AG09309 (cell line): ENCODE data around the gene NUP153.

Experiments used
- DNase-seq: peaks from one replicate; pipeline ENCODE4 v3.0.0-alpha.2; 2010; ENCODE audit warnings: low read depth
- H3K4me3 ChIP-seq: 2 replicates; pipeline ENCODE4 v1.5.1; 2011; ENCODE audit warnings: mild to moderate bottlenecking, low read depth, low read length, moderate library complexity; ENCODE audit not compliant: control insufficient read depth
- TF ChIP-seq, protein P1 (sequence below): IDR thresholded peaks from 2 replicates; pipeline ENCODE4 v1.5.1; 2011; ENCODE audit warnings: mild to moderate bottlenecking, low read depth, low read length, inconsistent platforms; ENCODE audit not compliant: insufficient read depth, control insufficient read depth; ENCODE audit errors: missing control alignments

Gene NUP153

DNA sequence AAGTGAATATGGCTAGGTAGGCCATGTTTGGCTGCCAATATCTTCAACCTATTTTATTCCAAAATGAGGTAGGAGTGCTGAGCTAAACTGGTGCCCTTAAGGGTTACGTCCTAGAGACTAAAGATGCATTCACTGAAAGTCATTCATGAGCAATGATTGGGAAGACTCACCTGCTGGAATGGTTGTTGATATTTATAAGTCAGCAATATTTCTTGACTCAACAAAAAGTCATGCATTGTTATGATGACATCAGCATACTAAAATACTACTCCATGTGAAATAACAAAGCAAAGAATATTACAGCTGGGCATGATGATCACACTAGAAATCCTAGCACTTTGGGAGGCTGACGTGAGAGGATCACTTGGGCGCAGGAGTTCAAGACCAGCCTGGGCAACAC is 17.6 kb upstream of the NUP153 start:
- TF ChIP-seq, protein P1, sequence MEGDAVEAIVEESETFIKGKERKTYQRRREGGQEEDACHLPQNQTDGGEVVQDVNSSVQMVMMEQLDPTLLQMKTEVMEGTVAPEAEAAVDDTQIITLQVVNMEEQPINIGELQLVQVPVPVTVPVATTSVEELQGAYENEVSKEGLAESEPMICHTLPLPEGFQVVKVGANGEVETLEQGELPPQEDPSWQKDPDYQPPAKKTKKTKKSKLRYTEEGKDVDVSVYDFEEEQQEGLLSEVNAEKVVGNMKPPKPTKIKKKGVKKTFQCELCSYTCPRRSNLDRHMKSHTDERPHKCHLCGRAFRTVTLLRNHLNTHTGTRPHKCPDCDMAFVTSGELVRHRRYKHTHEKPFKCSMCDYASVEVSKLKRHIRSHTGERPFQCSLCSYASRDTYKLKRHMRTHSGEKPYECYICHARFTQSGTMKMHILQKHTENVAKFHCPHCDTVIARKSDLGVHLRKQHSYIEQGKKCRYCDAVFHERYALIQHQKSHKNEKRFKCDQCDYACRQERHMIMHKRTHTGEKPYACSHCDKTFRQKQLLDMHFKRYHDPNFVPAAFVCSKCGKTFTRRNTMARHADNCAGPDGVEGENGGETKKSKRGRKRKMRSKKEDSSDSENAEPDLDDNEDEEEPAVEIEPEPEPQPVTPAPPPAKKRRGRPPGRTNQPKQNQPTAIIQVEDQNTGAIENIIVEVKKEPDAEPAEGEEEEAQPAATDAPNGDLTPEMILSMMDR: no peak
- no peak for DNase-seq
- no peak overlapping the region for H3K4me3 ChIP-seq

- H3K4me3 ChIP-seq: no peak overlapping the region
- TF ChIP-seq, protein P1: no peak
- DNase-seq: no peak
Measured at GRCh38 chr6:17721671-17722070, 14.9 kb upstream of the NUP153 start.

GRCh38 chr6:17719323-17720041 is 12.8 kb upstream of the NUP153 start:
- TF ChIP-seq, protein P1: no peak
- no peak for DNase-seq
- no peak overlapping the region for H3K4me3 ChIP-seq

DNA sequence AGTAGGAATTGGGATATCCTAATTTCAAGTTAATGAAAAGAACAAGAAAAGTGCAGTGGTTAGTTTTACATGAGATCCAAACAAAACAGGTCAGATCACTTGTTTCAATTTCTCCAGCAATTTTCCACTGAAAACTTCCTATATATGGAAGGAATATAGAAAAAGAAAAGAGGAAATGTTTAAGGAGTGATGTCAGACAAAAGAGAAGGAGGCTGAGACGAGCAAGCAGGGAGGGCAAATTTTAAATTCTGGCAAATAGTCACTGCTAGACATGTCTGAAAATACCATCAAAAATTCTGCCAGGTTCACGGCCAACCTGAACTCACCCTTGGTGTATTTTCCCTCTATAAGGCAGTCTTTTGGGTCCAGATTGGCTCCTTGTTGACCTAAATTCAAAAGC is 9.5 kb upstream of the NUP153 start:
- no peak for DNase-seq
- H3K4me3 ChIP-seq: no peak overlapping the region
- TF ChIP-seq, protein P1: no peak

DNA sequence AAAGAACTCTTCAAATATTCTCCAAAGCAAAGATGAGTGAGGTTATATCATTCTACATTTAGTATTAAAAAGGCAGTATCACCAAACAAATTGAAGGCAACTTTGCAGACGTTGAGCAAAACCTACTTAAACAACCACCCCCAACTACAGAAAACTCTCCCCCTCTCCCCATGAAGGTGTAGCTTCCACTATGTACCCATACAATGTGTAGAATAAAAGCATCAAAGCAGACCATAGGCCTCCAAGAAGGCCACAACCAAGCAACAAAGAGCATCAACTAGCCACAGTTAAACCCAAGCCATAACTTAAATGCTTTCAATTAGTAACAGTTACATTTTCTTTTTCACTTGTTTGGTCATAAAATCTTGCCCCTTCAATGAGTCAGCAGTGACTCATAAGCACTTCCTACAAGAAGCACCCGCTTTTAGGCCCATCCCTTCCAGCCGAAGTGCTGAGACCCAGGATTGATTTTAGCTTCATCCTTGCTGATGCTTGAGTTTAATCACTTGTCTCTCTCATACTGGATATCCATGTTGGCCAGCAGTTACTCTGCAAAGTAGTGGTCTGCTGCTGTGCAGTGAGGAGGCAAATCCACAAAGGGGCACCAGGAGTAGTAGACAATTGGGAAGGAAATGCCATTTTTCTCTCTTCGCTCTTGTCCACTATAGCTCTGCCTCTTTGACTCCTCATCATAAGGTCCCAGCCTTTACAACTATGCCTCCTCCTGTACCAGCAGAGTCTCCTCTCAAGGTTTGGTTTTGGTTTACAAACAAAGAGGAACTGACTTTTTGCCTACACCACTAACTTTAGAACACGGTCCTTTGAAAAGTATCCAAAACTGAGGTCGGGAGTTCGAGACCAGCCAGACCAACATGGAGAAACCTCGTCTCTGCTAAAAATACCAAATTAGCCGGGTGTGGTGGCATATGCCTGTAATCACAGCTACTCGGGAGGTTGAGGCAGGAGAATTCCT is 8.4 kb upstream of the NUP153 start:
- peak; percentile 80 for DNase-seq
- TF ChIP-seq, protein P1: no peak
- no peak overlapping the region for H3K4me3 ChIP-seq

DNA sequence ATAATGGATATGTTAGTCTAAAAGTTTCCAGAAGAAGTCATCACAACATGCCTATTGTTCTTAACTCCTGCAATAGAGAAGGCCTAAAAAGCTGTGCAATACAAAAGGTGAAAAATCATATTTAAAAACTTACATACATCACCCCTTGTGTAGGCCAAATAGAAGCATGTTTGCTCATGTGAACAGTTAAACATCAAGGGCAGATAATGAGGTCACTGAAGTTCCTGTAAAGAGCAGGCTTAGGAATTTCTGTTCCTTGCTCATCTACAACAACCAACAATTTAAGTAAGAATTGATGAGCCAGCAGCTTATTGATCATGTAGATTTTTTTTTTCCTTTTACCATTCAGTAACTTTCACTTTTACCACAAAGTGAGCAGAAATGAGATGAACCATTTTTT is 7.5 kb upstream of the NUP153 start:
- TF ChIP-seq, protein P1: no peak
- no peak for DNase-seq
- H3K4me3 ChIP-seq: no peak overlapping the region
